Endothelial cell of hepatic sinusoid (primary cell): ENCODE measurements around the gene SLC30A2.

Experiments used
- in situ Hi-C: cut with HindIII; loops from 2 replicates; pipeline ENCODE4 v1.10.0; 2017; ENCODE audit warnings: low sequenced_read_pairs

The SLC30A2 gene

GRCh38 chr1:26025517-26025916 is 20.4 kb downstream of the SLC30A2 start:
- in situ Hi-C loops = no loop called here

GRCh38 chr1:26025060-26025459 is 20.9 kb downstream of the SLC30A2 start:
- in situ Hi-C loops = no loop called here

GRCh38 chr1:26023826-26024225 is 22.1 kb downstream of the SLC30A2 start:
- in situ Hi-C loops = loop anchor here (5.0 kb wide), 1 partner anchor 33 kb away; no protein-coding TSS in a partner anchor

GRCh38 chr1:26023009-26023408 is 22.9 kb downstream of the SLC30A2 start:
- in situ Hi-C loops = loop anchor here (5.0 kb wide), 1 partner anchor 34 kb away; no protein-coding TSS in a partner anchor

DNA sequence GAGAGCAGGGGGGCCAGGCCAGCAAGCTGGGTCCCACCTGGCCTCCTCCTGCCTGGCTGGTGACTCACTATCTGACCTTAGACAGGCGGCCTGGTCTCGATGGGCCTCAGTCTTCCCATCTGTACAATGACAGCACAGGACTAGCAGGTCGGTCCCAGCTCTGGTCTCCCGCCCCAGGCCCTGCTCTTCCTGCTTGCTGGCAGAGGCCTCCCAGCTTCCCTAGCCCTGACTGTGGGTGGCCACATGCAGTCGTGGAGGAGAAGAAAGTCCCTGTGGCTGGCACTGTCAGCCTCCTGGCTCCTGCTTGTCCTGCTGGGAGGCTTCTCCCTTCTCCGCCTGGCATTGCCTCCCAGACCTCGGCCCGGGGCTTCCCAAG is 23.5 kb downstream of the SLC30A2 start:
- in situ Hi-C loops = loop anchor here (5.0 kb wide), 1 partner anchor 35 kb away; no protein-coding TSS in a partner anchor

GRCh38 chr1:26021647-26022403 is 24.1 kb downstream of the SLC30A2 start, which contains the start of gene EXTL1:
Gene EXTL1, plus strand, starts transcription at chr1:26021775. Its CDS starts 872 bp downstream, at chr1:26022647.
- in situ Hi-C loops = loop anchor here (5.0 kb wide), 1 partner anchor 35 kb away; no protein-coding TSS in a partner anchor

GRCh38 chr1:26020941-26021646 is 24.8 kb downstream of the SLC30A2 start:
- in situ Hi-C loops = loop anchor here (5.0 kb wide), 1 partner anchor 36 kb away; no protein-coding TSS in a partner anchor

DNA sequence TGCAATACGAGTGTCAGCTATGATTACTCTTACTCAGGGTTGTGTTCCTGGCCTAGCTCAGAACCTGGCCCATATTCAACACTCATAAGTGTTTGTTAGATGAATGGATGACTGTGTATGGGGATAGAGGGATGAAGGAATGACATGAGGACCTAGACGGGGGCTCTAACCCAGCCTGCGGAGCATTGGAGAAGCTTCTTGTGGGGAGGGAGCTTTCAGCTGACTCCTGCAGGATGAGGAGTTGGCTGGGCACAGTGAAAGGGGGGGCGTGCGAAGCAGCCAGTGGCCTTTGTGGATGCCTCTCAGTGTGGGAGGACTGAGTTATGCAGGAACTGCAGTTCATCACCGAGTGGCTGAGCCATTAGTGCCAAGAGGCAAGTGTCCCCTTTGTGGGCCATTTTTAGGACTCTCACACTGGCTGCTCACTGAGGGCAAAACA is 25.6 kb downstream of the SLC30A2 start:
- in situ Hi-C loops = loop anchor here (5.0 kb wide), 1 partner anchor 37 kb away; no protein-coding TSS in a partner anchor

GRCh38 chr1:26019641-26020315 is 26.1 kb downstream of the SLC30A2 start:
- in situ Hi-C loops = loop anchor here (5.0 kb wide), 1 partner anchor 38 kb away; no protein-coding TSS in a partner anchor

DNA sequence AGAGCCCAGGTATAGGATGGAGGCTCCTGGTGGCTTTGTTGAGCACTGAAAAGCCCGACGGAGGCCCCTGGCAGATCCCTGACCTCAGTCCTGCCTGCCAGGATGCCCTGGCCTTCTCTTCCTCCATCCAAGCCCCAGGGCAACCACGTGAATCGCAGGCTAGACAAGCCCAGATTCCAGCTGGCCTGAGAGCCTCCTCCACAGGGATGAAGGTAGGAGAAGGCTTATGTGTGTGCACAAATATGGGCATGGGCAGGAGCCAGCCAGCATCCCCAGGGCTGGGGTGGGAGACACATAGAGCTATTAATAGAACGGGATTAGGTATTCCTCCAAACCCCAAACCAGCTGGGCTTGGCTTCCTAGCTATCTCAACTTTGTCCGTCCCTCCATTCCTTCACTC is 28.3 kb downstream of the SLC30A2 start:
- in situ Hi-C loops = no loop called here

DNA sequence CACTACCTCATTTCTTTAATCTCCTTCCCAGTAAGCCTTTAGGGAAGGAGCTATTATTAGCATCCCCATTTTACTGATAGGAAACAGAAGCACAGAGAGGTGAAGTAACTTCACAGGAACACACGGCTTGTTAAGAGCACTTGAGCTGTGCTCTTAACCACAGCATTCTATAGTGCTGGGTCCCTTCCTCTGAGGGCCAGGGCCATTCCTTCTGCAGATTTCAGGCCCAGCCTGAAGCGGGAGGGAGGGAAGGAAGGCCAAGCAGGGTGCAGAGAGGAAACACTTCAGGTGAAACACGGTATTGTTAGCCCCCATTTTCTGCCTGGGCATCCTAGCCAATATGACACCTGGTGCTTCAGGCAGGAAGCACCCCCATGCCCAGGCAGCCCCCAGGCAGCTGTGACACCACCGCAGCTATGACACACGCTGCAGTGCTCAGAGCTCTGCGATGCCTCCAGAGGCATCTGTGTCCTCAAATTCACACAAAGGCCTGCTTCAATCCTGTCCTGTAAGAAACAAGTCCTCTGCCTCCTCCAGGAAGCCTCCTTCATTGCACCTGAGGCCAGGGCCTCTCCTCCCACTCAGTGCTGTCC is 28.9 kb downstream of the SLC30A2 start:
- in situ Hi-C loops = no loop called here

GRCh38 chr1:26016258-26016952 is 29.5 kb downstream of the SLC30A2 start:
- in situ Hi-C loops = no loop called here

GRCh38 chr1:26015358-26015757 is 30.6 kb downstream of the SLC30A2 start:
- in situ Hi-C loops = no loop called here

- in situ Hi-C loops = no loop called here
These were observed 31.7 kb downstream of the SLC30A2 start for GRCh38 chr1:26014179-26014578.

DNA sequence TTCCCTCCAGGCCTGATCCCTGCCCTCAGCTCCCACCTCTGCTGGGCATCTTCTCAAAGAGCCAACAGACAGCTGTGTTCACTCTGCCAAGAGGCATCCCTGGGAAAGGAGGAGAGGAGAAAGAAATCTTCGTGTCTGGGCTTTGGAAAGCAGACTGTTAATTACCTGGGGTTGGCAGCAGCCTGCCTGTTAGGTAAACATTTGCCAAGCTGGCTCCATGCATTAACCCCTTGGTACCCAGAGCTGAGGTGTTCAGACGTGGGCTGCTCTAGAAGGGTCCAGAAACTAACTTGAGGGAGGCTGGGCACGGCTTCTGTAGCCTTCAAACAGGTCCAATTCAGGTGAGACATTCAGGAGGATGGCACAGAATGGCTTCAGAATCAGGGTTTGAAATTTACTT is 33.1 kb downstream of the SLC30A2 start:
- in situ Hi-C loops = no loop called here

- in situ Hi-C loops = no loop called here
These were observed 35.1 kb downstream of the SLC30A2 start for GRCh38 chr1:26010825-26011224.

DNA sequence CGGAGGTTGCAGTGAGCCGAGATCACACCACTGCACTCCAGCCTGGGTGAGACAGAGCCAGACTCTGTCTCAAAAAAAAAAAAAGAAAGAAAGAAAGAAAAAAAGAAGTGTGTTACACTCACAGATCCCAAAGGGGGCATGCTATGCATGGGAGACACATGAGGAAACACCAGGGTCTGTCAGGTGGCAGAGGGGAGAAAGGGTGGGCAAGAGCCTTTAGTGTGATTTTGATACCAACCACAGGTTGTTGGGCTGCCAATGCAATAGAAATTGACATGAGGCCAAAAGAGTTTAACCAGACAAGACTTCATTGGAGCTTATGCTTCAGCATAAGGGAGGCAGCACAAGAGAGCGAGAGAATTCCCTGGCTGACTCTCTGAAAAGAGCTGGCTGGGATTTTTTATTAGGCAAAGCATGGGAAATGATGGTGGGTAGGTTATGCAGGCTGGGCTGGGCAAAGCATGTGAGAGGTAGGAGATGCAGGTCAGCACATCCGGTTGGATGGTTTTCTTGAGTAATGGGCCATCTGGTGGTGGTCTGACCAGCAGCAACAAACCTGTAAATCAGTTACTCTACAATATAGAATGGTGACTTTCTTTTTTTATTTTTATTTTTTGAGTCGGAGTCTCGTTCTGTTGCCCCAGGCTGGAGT is 36.0 kb downstream of the SLC30A2 start:
- in situ Hi-C loops = no loop called here

DNA sequence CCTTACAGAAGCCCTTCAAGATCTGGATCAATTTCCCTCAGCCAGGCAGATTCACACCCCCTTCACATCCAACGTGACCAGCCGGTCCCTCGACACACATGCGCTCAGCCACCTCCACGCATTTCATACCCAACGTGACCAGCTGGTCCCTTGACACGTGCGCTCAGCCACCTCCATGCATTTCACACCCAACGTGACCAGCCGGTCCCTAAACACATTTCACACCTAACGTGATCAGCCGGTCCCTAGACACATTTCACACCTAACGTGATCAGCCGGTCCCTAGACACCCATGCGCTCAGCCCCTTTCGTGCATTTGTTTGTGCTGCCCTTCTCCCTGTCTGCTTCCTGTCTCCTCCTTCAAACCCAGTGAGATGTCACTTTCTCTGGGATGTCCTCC is 39.2 kb downstream of the SLC30A2 start:
- in situ Hi-C loops = no loop called here

- in situ Hi-C loops = no loop called here
These were observed 40.3 kb downstream of the SLC30A2 start for GRCh38 chr1:26005434-26006105.
